HFF-Myc (cell line): ENCODE measurements around the gene RALY.

Source experiments
- DNase-seq: peaks from one replicate; pipeline ENCODE4 v3.0.0-alpha.2; 2011; ENCODE audit warnings: low read depth; ENCODE audit errors: extremely low read depth
- H3K4me3 ChIP-seq: replicated peaks from 2 replicates; pipeline ENCODE4 v1.5.1; 2011; ENCODE audit warnings: low read depth, mild to moderate bottlenecking, control low read depth, low read length
- CTCF ChIP-seq: IDR thresholded peaks from 2 replicates; pipeline ENCODE4 v1.5.1; 2012; ENCODE audit warnings: mild to moderate bottlenecking, low read depth, low read length, control low read depth; ENCODE audit errors: missing control alignments

RALY gene

DNA sequence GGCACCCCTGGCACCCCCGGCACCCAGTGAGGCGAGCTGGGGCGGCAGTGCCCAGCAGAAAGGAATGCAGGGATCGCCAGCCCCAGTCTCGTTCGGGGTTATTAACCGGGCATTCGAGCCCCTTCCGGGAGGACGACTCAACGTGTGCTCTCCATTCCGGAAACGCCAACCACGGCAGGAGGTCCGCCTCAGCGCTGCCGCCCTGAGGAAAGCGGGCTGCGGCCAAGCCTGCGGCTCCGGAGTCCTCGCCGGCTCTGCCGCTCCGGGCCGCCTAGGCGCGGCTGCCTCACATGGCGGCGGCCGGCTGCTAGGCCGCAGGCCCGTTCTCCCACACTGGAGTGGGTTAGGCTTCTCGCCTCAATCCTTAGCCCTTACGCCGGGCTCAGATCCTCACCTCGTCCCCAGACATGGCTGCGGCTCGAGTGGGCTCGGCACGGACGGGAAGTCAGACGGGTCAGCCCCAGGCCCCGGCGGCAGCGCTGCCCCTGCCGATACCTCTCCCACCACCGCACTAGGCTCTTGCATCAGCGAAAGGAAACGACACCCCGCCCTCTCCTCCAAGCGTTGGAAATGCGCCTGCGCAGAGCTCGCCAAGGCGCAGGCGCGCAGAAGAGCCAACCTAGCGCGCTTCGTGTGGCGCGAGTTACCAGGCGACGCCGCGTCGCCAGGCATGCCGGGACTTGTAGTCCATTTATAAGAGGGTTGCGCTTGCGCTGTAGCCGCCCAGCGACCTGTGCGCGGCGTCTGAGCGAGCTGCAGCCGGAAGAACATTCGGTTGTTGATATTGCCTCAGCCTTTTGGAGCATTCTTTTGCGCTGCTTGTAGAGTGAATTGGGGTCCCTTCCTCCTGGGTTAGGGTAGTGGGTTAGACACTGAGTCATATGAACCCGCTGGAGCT, 118.2 kb downstream of the RALY start, which contains the start of gene EIF2S2:
Gene EIF2S2, minus strand, starts transcription at position 542 of the 898 bp plus-strand sequence. Its CDS starts 133 bp downstream, at position 409.
- H3K4me3 ChIP-seq = peak within 1 kb of the TSS; percentile 99
- no peak for TF ChIP-seq CTCF
- DNase-seq = peak; percentile 90

DNA sequence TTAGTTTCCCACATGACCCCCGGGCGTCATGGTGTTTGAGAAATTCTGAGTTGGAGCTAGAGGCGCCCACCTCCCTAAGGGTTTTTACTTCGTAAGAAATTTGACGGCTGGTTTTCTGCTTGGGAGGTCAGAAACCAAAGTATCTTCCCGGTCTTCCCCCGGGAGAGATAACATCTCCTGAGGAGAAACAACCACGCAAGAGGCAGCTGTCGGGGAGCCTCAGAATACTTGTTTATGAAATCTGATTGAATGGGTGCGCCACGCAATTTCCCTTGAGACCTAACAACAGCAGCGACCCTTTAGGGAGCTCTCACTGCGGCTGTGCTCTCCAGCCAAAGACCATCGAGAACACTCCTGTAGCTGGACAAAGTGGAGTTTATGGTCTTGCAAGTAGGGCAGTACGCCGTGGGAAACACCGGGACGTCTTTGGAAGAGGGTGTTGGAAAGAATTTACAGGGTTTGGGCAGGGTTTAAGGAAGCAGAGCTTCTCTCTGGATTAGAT, 118.9 kb downstream of the RALY start:
- no peak for TF ChIP-seq CTCF
- no peak for DNase-seq

DNA sequence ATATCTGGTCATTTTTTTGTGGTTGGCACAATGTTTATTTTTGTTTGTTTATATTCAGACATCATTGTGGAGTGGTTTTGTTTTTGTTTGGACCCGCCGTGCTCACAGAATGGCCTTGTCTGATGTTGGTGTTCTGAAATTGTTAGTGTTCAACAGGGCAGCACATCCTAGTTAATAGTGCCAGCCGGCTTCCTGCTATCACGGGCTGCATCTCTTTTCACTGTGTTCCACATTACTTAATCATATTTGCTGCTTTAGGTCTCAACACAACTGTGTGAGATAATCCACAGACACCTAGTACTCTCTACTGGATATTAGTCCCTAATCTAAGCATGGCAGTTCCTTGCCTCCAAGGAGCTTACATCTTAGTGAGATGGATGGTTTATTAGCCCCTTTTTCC, 121.1 kb downstream of the RALY start:
- DNase-seq = no peak
- H3K4me3 ChIP-seq = no peak overlapping the region
- TF ChIP-seq CTCF = no peak

More for the DNA sequence above, 118.9 kb downstream of the RALY start:
- peak overlapping the region; percentile 99 for H3K4me3 ChIP-seq

GRCh38 chr20:34115232-34115631, 121.5 kb downstream of the RALY start:
- TF ChIP-seq CTCF = no peak

GRCh38 chr20:34120213-34120612, 126.5 kb downstream of the RALY start:
- TF ChIP-seq CTCF = no peak

More at GRCh38 chr20:34115232-34115631, 121.5 kb downstream of the RALY start:
- H3K4me3 ChIP-seq = no peak overlapping the region
- no peak for DNase-seq

GRCh38 chr20:34122274-34122980, 128.7 kb downstream of the RALY start:
- no peak overlapping the region for H3K4me3 ChIP-seq
- DNase-seq = no peak
- no peak for TF ChIP-seq CTCF

More at GRCh38 chr20:34120213-34120612, 126.5 kb downstream of the RALY start:
- no peak for DNase-seq
- H3K4me3 ChIP-seq = no peak overlapping the region
